K562 (cell line): ENCODE results near the gene RGS7. TPM values are rescaled to one million over a fixed set of nuclear protein-coding genes. Genes with fewer than 3 reads are reported as not detected.

ENCODE experiments used
- ATAC-seq: fragments of 200-7000 bp; cut with Tn5 transposase; 3 replicates; pipeline ENCODE4 v1.9.1; 2020; ENCODE audit warnings: moderate library complexity
- BruUV-seq: library from RNA; stranded (reverse); fragments of 400-500 nt; replicated peaks from 2 replicates; lab custom pipeline; 2021; lab: Mats Ljungman, UMichigan
- CTCF ChIA-PET: fragments of 300-600 bp; formaldehyde crosslinking; extraction: SDS; loops from one replicate; lab custom pipeline; 2021; ENCODE audit warnings: low intra/inter-chr PET ratio; lab: Yijun Ruan, JAX
- POLR2A ChIA-PET: fragments of 300-600, 350-650 bp; sonication (Branson Sonifier 250); formaldehyde crosslinking; extraction: SDS; loops from one replicate; lab custom pipeline; 2021; ENCODE audit warnings: antibody characterized with exemption, inconsistent platforms; lab: Yijun Ruan, JAX
- DNase-seq, 4 experiments: peaks; one replicate each; pipeline versions ENCODE4 v3.0.0 to v3.0.0-alpha.2; 2011 to 2018; ENCODE audit warnings: low spot score in 3 of 4, mixed read lengths in 3 of 4; ENCODE audit errors: extremely low read depth in 1 of 4
- FAIRE-seq: peaks from 2 replicates; lab custom pipeline; 2011; peaks lifted over from hg19 to GRCh38; lab: Jason Lieb, UNC
- H2AFZ ChIP-seq: 2 replicates; pipeline ENCODE4 v1.6.0; 2011; ENCODE audit warnings: low read depth, low read length, control low read depth, inconsistent platforms
- H3K27ac ChIP-seq: fragments of 200-600 bp; 3 replicates; pipeline ENCODE4 v1.8.0; 2011; ENCODE audit warnings: low read depth, mild to moderate bottlenecking, control low read depth, inconsistent platforms, low read length, moderate library complexity, mixed read lengths; ENCODE audit errors: extremely low read depth
- H3K27me3 ChIP-seq, 2 experiments: fragments of 300-600 bp in 1 of 2; 2 replicates in 1 of 2; 3 replicates in 1 of 2; pipeline versions ENCODE4 v1.6.0 to v1.8.0; 2011; ENCODE audit warnings: inconsistent platforms in 2 of 2, low read length in 2 of 2, mild to moderate bottlenecking in 1 of 2, mixed read lengths in 1 of 2, moderate library complexity in 1 of 2; ENCODE audit not compliant: control insufficient read depth in 2 of 2, insufficient read depth in 2 of 2
- H3K36me3 ChIP-seq: fragments of 300-600 bp; 3 replicates; pipeline ENCODE4 v1.8.0; 2011; ENCODE audit warnings: mild to moderate bottlenecking, low read length, inconsistent platforms; ENCODE audit not compliant: control insufficient read depth, insufficient read depth
- H3K4me1 ChIP-seq, 2 experiments: fragments of 200-600 bp in 1 of 2; replicated peaks in 1 of 2; 2 replicates in 1 of 2; 3 replicates in 1 of 2; pipeline versions ENCODE4 v1.5.1 to v1.8.0; 2011; ENCODE audit warnings: inconsistent platforms in 2 of 2, low read length in 2 of 2, mild to moderate bottlenecking in 1 of 2, mixed read lengths in 1 of 2, moderate library complexity in 1 of 2; ENCODE audit not compliant: control insufficient read depth in 2 of 2, insufficient read depth in 2 of 2
- H3K4me2 ChIP-seq: 2 replicates; pipeline ENCODE4 v1.6.1; 2011; ENCODE audit warnings: low read length, control low read depth, inconsistent platforms, mixed read lengths; ENCODE audit not compliant: insufficient read depth
- H3K4me3 ChIP-seq: fragments of 200-600 bp; sonication (generic), shearing (Covaris generic); 2 replicates; pipeline ENCODE4 v1.5.1; 2016; ENCODE audit warnings: control low read depth, inconsistent platforms
- H3K79me2 ChIP-seq: fragments of 200-600 bp; 3 replicates; pipeline ENCODE4 v1.8.0; 2011; ENCODE audit warnings: low read length, inconsistent platforms; ENCODE audit not compliant: control insufficient read depth, insufficient read depth
- H3K9ac ChIP-seq, 2 experiments: 2 replicates each; pipeline versions ENCODE4 v1.6.0 to v1.6.1; 2011; ENCODE audit warnings: low read depth in 2 of 2, low read length in 2 of 2, control low read depth in 1 of 2, inconsistent platforms in 1 of 2, mild to moderate bottlenecking in 1 of 2, mixed read lengths in 1 of 2; ENCODE audit not compliant: insufficient read depth in 1 of 2
- H3K9me1 ChIP-seq: one replicate; pipeline ENCODE4 v1.6.0; 2011; ENCODE audit warnings: inconsistent platforms, mild to moderate bottlenecking, low read length, moderate library complexity; ENCODE audit not compliant: control insufficient read depth, insufficient read depth
- H3K9me3 ChIP-seq: replicated peaks from 2 replicates; pipeline ENCODE4 v1.5.1; 2011; ENCODE audit warnings: low read depth, low read length, inconsistent platforms; ENCODE audit not compliant: control insufficient read depth, insufficient read depth
- H4K20me1 ChIP-seq: replicated peaks from 2 replicates; pipeline ENCODE4 v1.6.1; 2011; ENCODE audit warnings: low read length, inconsistent platforms, mixed read lengths; ENCODE audit not compliant: control insufficient read depth, insufficient read depth
- BCL6 ChIP-seq: fragments of 250-450 bp; sonication (Bioruptor Pico); IDR thresholded peaks from 2 replicates; pipeline ENCODE4 v1.4.0; 2020
- CCNT2 ChIP-seq: IDR thresholded peaks from 2 replicates; pipeline ENCODE4 v1.6.1; 2011; ENCODE audit warnings: borderline replicate concordance, low read depth, mild to moderate bottlenecking, moderate library complexity, mixed read lengths, low read length; ENCODE audit not compliant: insufficient read length; ENCODE audit errors: extremely low read depth
- CHD1 ChIP-seq: fragments of 200-600 bp; sonication (generic); IDR thresholded peaks from one replicate; pipeline ENCODE4 v1.6.1; 2012; ENCODE audit warnings: mild to moderate bottlenecking, moderate library complexity, low read length, inconsistent platforms
- EGR1 ChIP-seq: fragments of 450-650 bp; conservative IDR thresholded peaks from 2 replicates; pipeline ENCODE4 v1.6.1; 2017; ENCODE audit warnings: mild to moderate bottlenecking
- FOSL1 ChIP-seq: fragments of 200-800 bp; sonication (Bioruptor generic); conservative IDR thresholded peaks from 2 replicates; pipeline ENCODE4 v1.6.1; 2016; ENCODE audit warnings: missing genetic modification characterization, missing compliant biosample characterization
- GMEB1 ChIP-seq: fragments of 250-450 bp; sonication (Bioruptor Pico); IDR thresholded peaks from 2 replicates; pipeline ENCODE4 v1.4.0; 2020; ENCODE audit warnings: mild to moderate bottlenecking
- HMG20A ChIP-seq: fragments of 450-650 bp; formaldehyde crosslinking; conservative IDR thresholded peaks from 2 replicates; pipeline ENCODE4 v1.4.0; 2020; ENCODE audit warnings: mild to moderate bottlenecking, mixed read lengths
- MECOM ChIP-seq: fragments of 250-450 bp; sonication (Bioruptor Pico); IDR thresholded peaks from 2 replicates; pipeline ENCODE4 v1.8.0; 2022; ENCODE audit warnings: inconsistent platforms
- RFX7 ChIP-seq: fragments of 250-450 bp; sonication (Bioruptor Pico); IDR thresholded peaks from 2 replicates; pipeline ENCODE4 v1.5.1; 2021; ENCODE audit warnings: mild to moderate bottlenecking
- ZNF740 ChIP-seq, 3 experiments: fragments of 200-800 bp in 1 of 3; sonication (Bioruptor generic) in 1 of 3; sonication (generic) in 1 of 3; formaldehyde crosslinking in 1 of 3; IDR thresholded peaks; 2 replicates each; pipeline versions ENCODE4 v1.6.1 to v1.8.0; 2016 to 2022; ENCODE audit warnings: mild to moderate bottlenecking in 2 of 3, missing compliant biosample characterization in 2 of 3, missing genetic modification characterization in 2 of 3, missing genetic modification reagents in 1 of 3
- WGBS: fragments of 100-300 bp; shearing (Covaris generic); methylation state at CpG from one replicate; pipeline ENCODE4 v1.1.6; 2016; ENCODE audit warnings: low coverage, mixed read lengths; ENCODE audit not compliant: insufficient coverage; ENCODE audit errors: missing lambda C conversion rate; 5-methylcytosine and 5-hydroxymethylcytosine counted together
- in situ Hi-C: fragments of 300-500 bp; cut with MboI; formaldehyde crosslinking; loops from 4 replicates; pipeline ENCODE4 v1.15.0; 2018; ENCODE audit warnings: inconsistent platforms, mixed read lengths
- intact Hi-C: fragments of 100-400 bp; cut with micrococcal nuclease; formaldehyde crosslinking; loops from 2 replicates; pipeline ENCODE4 v1.14.2; 2022
- polyA plus RNA-seq, 8 experiments: library from polyadenylated mRNA; depleted of rRNA in 4 of 8; stranded (reverse) in 5 of 8; unstranded in 3 of 8; fragments of >200 nt; fragmentation: Nextera tagmentation in 2 of 8; fragmentation: Illumina TruSeq in 1 of 8; extraction: Ambion mirVana in 2 of 8; extraction: Trizol in 1 of 8; gene quantifications; 2 replicates each; pipeline versions ENCODE4 v1.2.1 to v1.2.3, GENCODE V29; 2011 to 2014; ENCODE audit warnings: inconsistent platforms in 1 of 8, missing spikeins in 1 of 8
- total RNA-seq, 7 experiments: library from RNA; depleted of rRNA in 6 of 7; stranded (reverse); fragments of >200 nt in 6 of 7; fragmentation: Illumina TruSeq in 2 of 7; extraction: Trizol in 2 of 7; gene quantifications; 2 replicates each; pipeline versions ENCODE4 v1.2.1 to v1.2.3, GENCODE V29; 2011 to 2021; ENCODE audit warnings: low replicate concordance in 1 of 7
- TF ChIP-seq, protein P1 (sequence below): fragments of 450-650 bp; formaldehyde crosslinking; IDR thresholded peaks from 2 replicates; pipeline ENCODE4 v1.4.0; 2022; ENCODE audit warnings: missing genetic modification characterization
- TF ChIP-seq, protein P2 (sequence below): fragments of 450-650 bp; IDR thresholded peaks from 2 replicates; pipeline ENCODE4 v1.6.1; 2016; ENCODE audit warnings: mild to moderate bottlenecking
- TF ChIP-seq, protein P3 (sequence below): sonication (generic); formaldehyde crosslinking; IDR thresholded peaks from 2 replicates; pipeline ENCODE4 v1.8.0; 2022; ENCODE audit warnings: mild to moderate bottlenecking, missing genetic modification reagents
- TF ChIP-seq, protein P4 (sequence below): sonication (generic); formaldehyde crosslinking; IDR thresholded peaks from 2 replicates; pipeline ENCODE4 v1.8.1; 2023; ENCODE audit warnings: mild to moderate bottlenecking, missing genetic modification reagents

The RGS7 gene
- total and polyA plus RNA-seq, 9 of the 15 experiments (the other 6 are each of a cell fraction or from before 2014, with no cell fraction given), result not detected

DNA sequence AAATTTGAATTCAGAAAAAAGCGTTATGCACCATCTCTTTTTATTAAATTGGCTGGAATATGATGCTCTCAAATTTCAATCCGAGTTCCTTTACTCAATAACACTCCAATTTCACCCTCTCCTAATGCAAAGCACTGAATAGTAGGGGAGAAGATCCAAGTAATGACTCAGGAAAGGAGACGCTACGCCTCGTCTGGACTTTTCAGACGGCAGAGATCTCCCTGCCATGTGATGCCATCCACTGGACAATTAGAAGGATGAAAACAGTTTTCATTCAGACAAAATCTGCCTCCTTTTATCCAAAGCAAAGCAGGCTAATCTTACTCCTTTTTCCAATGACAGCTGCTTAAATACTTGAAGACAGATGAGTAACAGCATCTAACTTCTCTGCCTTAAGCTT lies 502.6 kb downstream of the RGS7 start:
- 1% methylated on average over 6 of the region's 6 CpGs for WGBS
- ATAC-seq (no peak), FAIRE-seq (no peak), DNase-seq (no peak)
- H4K20me1 ChIP-seq, result no peaks in the 10 kb centered on the region
- no peak overlapping the region for H3K9ac ChIP-seq
- BruUV-seq, result no TSS peak
- H2AFZ ChIP-seq, result no peak overlapping the region
- no peaks in the 10 kb centered on the region for H3K9me3 ChIP-seq
- ChIA-PET CTCF (no interaction called here), POLR2A (no interaction called here)
- intact Hi-C loops, result no loop called here
- in situ Hi-C loops, result no loop called here
- no peak overlapping the region for H3K4me3 ChIP-seq
- no peaks in the 10 kb centered on the region for H3K36me3 ChIP-seq
- H3K4me2 ChIP-seq, result no peak overlapping the region
- no peaks in the 10 kb centered on the region for H3K79me2 ChIP-seq
- H3K27me3 ChIP-seq, result no peaks in the 10 kb centered on the region
- no peak overlapping the region for H3K27ac ChIP-seq
- no peaks in the 10 kb centered on the region for H3K4me1 ChIP-seq
- H3K9me1 ChIP-seq, result no peaks in the 10 kb centered on the region
- TF ChIP-seq HMG20A (CRISPR knock-in tag), result no peak
- TF ChIP-seq EGR1, result no peak
- no peak for TF ChIP-seq CCNT2
- TF ChIP-seq MECOM, result no peak
- no peak for TF ChIP-seq BCL6
- no peak for TF ChIP-seq GMEB1 (CRISPR knock-in tag)
- TF ChIP-seq ZNF740 (CRISPR knock-in tag; IDR thresholded peaks at IDR 0.05), result no peak
- TF ChIP-seq ZNF740 (tag; IDR thresholded peaks at IDR 0.05), result no peak
- TF ChIP-seq, protein P1, sequence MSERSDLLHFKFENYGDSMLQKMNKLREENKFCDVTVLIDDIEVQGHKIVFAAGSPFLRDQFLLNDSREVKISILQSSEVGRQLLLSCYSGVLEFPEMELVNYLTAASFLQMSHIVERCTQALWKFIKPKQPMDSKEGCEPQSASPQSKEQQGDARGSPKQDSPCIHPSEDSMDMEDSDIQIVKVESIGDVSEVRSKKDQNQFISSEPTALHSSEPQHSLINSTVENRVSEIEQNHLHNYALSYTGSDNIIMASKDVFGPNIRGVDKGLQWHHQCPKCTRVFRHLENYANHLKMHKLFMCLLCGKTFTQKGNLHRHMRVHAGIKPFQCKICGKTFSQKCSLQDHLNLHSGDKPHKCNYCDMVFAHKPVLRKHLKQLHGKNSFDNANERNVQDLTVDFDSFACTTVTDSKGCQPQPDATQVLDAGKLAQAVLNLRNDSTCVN (CRISPR knock-in tag), result no peak
- TF ChIP-seq, protein P2, sequence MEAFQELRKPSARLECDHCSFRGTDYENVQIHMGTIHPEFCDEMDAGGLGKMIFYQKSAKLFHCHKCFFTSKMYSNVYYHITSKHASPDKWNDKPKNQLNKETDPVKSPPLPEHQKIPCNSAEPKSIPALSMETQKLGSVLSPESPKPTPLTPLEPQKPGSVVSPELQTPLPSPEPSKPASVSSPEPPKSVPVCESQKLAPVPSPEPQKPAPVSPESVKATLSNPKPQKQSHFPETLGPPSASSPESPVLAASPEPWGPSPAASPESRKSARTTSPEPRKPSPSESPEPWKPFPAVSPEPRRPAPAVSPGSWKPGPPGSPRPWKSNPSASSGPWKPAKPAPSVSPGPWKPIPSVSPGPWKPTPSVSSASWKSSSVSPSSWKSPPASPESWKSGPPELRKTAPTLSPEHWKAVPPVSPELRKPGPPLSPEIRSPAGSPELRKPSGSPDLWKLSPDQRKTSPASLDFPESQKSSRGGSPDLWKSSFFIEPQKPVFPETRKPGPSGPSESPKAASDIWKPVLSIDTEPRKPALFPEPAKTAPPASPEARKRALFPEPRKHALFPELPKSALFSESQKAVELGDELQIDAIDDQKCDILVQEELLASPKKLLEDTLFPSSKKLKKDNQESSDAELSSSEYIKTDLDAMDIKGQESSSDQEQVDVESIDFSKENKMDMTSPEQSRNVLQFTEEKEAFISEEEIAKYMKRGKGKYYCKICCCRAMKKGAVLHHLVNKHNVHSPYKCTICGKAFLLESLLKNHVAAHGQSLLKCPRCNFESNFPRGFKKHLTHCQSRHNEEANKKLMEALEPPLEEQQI, result no peak
- TF ChIP-seq, protein P3, sequence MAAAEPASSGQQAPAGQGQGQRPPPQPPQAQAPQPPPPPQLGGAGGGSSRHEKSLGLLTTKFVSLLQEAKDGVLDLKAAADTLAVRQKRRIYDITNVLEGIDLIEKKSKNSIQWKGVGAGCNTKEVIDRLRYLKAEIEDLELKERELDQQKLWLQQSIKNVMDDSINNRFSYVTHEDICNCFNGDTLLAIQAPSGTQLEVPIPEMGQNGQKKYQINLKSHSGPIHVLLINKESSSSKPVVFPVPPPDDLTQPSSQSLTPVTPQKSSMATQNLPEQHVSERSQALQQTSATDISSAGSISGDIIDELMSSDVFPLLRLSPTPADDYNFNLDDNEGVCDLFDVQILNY (CRISPR knock-in tag), result no peak
- no peak for TF ChIP-seq RFX7 (CRISPR knock-in tag)
- TF ChIP-seq, protein P4, sequence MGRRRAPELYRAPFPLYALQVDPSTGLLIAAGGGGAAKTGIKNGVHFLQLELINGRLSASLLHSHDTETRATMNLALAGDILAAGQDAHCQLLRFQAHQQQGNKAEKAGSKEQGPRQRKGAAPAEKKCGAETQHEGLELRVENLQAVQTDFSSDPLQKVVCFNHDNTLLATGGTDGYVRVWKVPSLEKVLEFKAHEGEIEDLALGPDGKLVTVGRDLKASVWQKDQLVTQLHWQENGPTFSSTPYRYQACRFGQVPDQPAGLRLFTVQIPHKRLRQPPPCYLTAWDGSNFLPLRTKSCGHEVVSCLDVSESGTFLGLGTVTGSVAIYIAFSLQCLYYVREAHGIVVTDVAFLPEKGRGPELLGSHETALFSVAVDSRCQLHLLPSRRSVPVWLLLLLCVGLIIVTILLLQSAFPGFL (CRISPR knock-in tag), result no peak
- TF ChIP-seq FOSL1, result no peak
- no peak for TF ChIP-seq CHD1
